GM21515 (cell line): Measurements from ENCODE around the gene POGZ.
A peak's percentile ranks its signal among the peaks of the same experiment; 100 is the strongest.
"Not testable (repeated sequence)": the region's sequence is repeated elsewhere in the genome, so short reads cannot be mapped to it uniquely, and the experiment has no call there.

ENCODE experiments used
- ATAC-seq: cut with Tn5 transposase; IDR thresholded peaks from one replicate; pipeline ENCODE4 v1.9.1; 2021; ENCODE audit not compliant: unreplicated experiment

The POGZ gene

DNA sequence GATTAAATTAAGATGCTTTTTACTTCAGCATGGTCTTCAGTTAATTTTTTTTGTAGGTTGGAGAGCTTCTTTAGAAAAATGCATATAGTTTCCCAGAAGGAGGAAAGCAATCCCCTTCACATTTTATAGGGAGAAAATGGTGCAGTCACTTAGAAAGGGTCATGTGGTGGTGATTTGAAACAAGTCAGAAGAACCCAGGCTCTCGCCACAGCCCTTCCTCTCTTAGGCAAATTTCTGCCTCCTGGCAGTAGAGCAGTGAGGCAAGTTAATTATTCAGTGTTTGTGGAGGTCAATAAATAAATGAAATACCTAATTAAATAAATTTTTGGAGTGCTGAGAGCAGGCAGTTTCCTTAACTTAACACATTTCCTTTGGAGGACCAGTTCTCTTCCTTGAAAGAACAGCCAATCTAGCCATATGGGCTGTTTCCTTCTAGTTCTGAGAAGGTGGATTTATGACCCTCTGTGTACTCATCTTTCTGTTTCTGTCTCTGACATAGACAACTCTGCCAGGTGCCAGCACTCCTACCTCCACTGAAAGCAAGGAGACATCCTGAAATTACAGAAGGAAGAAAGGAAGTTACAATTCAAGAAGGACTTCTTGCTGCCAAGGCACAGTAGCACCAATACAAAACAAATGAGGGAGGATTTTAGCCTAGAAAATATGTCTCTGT is 19.0 kb upstream of the POGZ start:
- ATAC-seq: no peak

DNA sequence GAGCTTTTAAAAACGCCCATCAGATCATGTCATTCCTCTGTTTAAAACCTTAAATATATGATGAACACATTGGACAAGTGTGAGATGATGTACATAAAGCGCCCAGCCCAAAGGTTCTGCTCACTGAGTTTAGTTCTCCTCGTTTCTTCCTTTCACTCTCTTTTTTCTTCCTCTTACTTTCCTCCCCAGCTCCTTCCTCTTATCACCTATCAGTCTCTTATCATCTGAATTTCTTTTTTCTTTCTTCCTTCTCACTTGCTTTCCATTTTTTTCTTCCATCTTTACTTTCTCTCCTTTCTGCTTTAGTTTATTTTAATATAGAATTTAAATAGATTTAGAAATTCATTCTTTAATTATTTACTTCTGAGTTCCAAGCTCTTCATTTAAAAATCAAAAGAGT is 17.8 kb upstream of the POGZ start:
- no peak for ATAC-seq

DNA sequence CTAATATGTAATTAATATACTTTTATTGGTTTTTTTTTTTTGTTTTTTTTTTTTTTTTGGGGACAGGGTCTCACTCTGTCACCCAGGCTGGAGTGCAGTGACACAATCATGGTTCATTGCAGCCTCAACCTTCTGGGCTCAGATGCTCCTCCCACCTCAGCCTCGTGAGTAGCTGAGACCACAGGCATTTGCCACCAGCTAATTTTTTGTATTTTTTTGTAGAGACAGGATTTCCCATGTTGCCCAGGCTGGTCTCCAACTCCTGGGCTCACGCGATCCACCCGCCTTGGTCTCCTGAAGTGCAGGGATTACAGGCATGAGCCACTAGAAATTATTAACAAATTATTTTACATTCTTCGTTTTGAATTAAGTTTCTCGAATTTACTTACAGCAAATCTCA is 16.8 kb upstream of the POGZ start:
- no peak for ATAC-seq

DNA sequence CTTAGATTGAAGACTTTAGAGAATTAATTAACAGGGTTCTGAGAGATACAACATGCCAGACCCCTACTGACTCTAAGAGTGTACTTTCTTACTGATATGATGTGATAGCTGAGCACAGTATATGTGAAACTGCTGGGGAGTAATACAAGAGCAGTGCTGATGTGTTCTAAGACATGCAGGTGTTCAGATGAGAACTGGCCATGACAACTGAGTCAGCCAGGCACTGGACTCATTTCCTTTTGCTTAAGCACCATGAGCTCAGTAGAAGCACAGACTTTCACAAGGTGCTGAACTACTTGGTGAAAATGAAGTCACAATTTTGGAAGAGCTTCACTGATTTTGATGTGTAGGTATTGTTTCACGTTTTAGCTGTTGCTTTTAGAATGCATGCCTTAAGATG is 15.9 kb upstream of the POGZ start:
- peak; percentile 81 for ATAC-seq

DNA sequence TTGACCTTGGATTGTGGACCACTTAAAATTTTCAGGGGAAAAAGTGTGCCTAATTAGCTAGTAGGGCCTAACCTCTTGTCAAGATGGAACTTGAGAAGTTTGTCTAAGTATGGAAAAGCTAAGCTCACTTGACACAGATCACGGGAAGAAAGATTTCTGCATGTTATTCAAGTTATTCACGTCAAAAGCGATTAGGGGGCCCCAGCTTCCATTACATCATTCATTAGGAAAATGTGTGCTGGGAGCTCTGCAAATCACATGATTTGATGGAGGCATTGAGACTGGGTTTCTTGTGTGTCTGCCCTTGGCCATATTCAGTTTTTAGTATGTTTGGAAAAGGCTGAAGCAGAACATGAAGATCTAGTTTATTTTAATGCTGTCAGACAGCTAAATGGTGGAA is 15.5 kb upstream of the POGZ start:
- no peak for ATAC-seq

DNA sequence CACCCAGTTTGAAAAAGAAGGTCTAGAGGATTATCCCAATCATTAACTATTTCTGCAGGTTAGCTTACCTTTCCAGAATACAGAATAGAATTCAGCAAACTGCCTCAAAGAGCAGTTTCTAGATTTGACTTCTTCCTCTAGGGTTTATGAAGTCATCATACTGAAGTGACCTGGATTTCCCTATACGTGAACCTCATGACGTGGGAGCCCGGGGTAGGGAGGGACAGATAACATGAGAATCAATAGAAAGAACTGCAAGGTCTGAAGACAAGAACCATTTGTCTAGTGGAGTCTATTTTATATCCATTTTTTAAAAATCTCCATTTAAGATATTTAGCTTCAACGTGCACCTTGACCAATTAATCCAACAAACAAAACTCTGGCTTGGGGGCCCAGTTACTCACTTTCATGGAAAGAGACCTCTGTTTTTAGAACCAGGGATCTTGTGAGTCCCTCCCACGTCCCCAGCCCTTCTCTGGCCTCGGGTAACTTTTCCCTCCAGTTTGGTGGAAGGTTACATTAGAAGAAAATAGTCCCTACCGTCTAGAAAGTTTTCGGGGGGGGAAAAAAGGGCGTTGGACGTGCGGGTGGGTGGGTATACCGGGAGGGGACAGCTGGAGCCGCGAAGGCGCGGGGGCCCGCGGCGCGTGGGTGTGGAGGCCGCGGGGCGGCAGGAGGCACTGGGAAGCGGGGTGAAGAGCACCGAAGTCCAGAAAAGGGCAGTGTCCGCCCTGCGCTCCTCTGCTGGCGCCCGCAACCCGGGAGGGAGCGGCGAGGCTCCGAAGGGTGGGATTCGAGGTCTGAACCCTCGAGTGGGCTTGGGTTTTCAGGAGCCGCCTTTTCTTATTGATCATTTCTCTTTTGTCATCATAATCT is 13.8 kb upstream of the POGZ start:
- no peak for ATAC-seq

DNA sequence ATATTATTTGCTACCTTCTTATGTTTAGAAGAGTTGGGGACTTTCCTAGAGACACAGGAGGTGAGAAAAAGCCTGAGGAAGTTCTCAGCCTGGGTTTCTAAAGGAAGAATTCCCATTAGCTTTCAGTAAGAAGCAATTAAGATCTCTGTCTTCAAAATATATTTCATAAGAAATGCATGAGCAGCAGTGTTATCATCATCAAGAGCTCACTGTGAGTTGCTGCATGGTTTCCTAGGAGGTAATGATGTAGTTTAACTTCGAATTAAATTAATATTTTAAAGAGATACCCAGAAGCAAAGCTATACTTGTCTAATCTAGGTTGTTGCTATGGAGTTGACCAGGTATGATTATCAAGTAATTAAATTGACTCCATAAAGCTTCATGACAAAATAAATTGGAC is 5.7 kb upstream of the POGZ start:
- no peak for ATAC-seq

DNA sequence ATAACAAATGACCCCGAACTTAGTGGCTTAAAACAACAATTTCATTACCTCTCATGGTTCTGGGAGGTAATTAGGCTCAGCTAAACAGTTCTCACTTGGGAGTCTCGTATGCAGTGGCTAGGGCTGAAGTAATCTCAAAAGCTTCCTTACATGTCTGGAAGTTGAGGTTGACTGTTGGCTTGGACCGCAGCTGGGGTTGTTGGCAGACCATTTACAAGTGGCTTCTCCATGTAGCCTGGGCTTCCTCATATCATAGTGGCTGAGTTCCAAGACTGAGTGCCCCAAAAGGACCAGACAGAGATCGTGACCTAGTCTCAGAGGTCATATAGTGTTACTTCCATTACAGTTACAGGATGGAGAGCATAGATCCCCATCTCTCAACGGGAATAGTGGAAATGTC is 2.4 kb upstream of the POGZ start:
- ATAC-seq: no peak

DNA sequence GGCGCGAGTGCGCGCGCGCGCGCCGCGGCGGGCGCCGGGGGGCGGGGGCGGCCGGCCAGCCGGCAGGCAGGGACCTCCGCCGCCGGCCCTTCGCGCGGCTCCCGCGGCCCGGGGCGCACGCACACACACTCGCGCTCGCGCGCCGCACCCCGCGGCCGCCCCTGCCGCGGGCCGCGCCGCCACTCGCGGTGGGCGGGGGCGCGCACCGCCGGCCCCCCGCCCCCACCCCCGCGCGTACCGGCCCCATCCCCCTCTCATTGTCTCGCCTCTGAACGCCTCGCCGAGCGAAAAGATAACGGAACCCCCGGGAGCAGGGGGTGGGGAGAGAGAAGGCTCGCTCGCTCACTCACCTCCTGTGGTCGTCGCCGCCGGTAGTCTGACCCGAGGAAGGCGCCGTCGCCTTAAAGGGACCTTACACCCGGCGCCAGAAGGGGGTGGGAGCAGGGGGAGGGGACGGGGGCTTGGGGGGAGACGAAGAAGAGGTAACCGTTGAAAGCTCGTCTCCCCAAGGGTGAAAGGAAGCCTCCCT is 428 bp downstream of the POGZ start:
- ATAC-seq: peak; percentile 35

DNA sequence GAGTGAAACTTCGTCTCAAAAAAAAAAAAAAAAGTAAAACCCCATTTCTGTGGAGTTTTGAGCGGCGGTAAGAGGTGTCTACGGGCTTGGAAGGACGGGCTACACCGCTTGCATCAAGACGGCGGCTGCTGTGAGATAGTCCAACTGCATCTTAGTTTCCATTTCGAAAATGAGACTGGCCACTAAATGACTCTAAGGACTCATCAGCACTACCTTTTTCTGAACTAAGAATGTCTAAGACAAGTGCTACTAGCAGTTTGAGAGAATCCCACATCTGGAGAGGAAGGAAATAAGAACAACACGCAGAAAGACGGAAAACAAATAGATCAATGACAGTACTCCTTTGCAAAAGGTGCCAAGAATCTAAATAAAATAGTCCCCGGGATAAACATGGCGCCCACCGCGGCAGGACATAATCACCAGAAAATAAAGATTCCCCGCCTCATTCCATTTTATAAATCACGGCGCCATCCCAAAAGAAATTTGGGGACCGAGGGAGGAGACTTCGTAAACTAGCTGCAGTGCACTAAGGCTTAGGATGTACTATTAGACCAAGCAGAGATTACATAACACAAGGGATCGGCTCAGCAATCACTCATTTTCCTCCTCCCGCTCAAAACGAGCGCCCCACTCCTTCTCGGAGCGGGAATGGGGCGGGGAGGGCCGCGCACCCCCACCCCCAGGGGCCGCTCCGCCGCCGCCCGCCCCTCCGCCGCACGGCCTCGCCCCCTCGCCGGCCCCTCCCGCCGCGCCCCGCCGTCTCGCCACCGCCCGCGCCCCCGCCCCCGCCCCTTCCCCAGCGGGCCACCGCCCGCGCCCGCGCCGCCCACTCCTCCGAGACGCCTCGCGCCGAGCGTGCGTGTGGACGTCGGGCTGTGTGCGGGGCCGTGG is 1.1 kb downstream of the POGZ start:
- peak; percentile 35 for ATAC-seq

DNA sequence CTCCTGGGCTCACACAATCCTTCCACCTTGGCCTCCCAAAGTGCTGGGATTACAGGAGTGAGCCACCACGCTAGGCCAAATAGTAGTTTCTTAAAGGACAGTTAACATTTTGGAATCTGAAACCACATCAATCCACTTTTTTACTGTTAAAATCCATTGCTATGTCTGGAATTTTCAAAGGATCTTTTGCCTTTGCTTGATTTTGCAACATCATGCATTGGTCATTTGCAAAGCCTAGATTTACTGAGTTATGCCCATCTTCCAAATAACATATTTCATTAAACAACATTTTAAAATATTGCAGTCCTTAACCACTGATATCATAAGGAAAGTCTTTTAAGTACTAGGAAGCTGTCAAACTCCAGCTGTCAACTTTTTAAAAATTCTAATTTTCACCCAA is 3.3 kb downstream of the POGZ start:
- no peak for ATAC-seq

DNA sequence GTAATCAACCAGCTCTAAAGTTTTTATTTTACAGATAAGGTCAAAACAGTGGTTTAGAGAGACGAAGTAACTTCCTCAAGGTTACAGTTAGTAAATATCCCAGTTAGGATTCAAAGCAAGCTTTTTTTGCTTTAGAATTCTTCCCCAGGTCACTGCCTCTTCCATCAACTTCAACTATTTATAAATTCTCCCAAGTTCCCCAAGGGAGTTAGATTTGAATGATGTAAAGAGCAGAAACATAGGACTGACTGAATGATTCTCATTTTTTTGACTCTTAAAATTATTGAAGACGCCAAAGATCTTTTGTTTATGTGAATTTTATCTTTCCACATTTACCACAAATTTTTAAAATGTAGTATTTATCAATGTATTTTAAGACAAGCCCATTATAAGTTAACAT is 4.1 kb downstream of the POGZ start:
- ATAC-seq: no peak

DNA sequence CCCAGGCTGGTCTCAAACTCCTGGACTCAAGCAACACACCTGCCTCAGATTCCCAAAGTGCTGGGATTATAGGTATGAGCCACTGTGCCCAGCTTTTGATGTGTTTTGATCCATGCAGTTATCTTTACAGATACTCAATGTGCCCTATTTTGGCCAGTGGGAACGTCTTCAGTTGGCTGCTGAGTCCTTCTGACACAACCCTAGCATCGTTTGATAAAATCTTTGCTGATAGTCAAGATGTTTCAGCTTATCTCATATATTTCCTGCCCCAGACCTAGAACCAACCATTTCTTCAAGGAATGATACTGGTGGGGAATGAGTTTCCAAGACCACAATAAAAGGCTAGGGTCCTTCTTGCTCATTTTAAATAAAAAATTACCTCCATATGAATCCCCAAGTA is 11.6 kb downstream of the POGZ start:
- ATAC-seq: no peak

DNA sequence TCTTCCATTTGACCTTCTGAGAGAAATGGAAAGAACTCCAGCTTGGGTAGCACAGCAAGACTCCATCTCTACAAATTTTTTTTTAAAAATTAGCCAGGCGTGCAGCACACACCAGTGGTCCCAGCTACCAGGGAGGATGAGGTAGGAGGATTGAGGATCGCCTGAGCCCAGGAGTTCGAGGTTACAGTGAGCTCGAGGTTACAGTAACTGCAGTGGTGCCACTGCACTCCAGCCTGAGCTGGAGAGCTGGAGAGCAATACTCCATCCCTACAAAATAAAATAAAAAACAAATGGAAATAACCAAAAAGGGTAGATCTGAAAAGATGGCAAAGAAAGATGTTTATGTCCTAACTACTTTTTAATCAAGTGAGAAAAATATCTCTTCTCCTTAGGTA is 14.5 kb downstream of the POGZ start:
- ATAC-seq: no peak

DNA sequence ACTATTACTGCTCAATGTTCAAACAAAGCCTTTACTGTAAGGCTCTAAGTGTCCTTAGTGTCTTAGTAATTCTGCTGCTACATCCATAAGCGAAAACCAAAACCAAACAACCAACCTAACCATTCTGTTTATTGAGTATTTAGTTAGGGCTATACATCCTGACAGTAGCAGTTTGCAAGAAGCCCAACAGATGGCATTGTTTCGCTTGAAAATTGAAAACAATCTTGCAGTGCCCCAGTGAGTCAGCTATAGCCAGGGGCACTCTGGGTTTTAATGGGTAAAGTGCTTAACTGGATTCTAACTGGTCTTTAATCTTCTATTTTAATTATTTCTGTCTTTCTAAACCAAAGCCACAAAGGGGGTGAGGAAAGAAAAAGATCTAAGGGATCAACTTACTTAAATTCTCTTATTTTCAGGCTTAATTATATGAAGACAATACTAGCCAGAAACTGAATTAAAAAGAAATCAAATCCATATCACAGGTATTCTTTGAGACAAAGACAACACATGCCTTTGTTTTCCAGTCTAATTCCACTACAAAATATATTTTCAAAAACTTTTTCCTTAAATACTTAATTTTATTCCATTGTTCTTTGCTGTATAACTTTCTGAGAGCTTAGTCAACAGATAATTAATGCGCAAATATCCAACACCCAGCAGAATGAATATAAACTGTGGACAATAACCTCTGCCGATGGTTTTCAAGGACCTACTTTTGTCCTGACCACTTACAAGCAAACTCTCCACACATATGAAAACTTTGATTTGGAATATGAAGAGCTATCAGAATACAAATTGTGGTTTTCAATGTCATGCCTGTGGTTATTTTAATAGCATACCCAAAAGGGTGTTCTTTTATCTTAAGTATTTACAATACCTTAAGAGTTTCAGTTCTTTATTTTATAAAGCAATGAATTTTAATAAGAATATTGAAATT is 15.2 kb downstream of the POGZ start:
- ATAC-seq: no peak

DNA sequence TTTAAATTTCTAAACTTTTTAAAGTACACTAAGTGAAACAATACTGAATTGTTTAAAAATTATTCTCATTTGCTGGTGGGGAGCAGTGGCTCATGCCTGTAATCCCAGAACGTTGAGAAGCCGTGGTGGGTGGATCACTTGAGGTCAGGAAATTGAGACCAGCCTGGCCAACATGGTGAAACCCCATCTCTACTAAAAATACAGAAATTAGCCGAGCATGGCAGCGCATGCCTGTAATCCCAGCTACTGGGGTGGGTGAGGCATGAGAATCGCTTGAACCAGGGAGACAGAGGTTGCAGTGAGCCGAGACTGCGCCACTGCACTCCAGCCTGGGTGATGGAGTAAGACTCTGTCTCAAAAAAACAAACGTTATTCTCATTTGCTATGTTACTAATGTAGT is 21.9 kb downstream of the POGZ start:
- not testable (repeated sequence) for ATAC-seq

DNA sequence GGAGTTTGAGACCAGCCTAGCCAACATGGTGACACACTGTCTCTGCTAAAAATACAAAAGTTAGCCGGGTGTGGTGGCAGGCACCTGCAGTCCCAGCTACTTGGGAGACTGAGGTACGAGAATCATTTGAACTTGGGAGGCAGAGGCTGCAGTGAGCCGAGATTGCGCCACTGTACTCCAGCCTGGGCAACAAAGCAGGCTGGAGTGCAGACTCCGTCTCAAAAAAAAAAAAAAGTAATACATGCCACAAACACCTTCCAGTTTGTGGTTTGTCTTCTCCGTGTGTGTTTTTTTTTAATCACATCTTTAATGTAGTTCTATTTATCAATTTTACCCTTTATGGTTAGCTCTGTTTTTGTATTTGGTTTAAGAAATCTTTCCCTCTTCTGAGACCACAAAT is 22.3 kb downstream of the POGZ start:
- ATAC-seq: no peak

DNA sequence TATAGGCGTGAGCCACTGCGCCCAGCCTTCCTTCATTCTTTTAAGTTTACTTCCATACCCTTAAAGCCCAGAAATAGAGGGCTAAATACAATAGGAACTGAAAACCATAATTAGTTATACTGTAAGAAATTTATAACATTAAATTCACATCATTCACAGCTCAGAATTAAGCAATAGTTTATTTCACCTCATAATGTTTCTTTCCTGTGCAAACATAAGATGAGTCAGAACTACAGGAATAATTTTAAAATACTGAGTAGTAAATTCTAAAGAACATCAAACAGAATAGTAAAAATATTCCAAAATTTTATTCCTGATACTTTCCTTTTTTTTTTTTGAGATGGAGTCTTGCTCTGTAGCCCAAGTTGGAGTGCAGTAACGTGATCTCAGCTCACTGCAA is 24.1 kb downstream of the POGZ start:
- ATAC-seq: no peak

DNA sequence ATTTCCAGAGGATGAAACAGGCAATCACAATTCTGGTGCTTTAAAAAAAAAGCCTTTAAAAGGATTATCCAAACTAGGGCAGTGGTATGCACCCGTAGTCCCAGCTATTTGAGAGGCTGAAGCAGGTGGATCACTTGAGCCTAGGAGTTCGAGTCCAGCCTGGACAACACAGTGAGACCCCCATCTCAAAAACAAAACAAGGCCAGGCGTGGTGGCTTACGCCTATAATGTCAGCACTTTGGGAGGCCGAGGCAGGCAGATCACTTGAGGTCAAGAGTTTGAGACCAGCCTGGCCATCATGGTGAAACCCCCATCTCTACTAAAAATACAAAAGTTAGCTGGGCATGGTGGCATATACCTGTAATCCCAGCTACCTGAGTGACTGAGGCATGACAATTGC is 25.5 kb downstream of the POGZ start:
- ATAC-seq: not testable (repeated sequence)

DNA sequence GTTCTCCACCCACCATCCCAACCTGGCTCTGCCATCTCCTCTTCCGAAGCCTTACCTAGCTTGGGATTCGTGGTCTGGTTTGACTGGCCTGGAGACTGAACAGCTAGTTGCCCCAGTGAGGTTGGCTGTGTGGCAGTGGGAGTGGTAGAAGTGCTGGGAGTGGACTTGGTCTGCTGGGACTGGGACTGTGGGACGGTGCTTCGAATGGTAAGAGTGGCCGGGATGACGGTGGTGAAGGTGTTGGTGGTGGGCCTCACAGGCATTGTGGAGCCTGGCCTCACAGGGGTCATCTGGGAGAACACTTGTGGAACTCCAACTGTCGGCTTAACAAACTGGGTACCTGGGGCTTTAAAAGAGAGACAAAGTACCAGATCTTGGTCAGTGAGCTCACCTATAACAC is 31.2 kb downstream of the POGZ start:
- ATAC-seq: no peak
